ENCODE measurements around the gene ZDHHC13. TPM values are rescaled to one million over a fixed set of nuclear protein-coding genes. Genes with fewer than 3 reads are reported as not detected.

The ZDHHC13 gene
- total RNA-seq, 3 donors from 2014 or later = 6.9 to 30.0 (median 22.0) TPM

- Histone ChIP-seq H3K4me1 (no peaks in the 10 kb centered on the region), H3K9me3 (no peaks in the 10 kb centered on the region), H3K27me3 (no peaks in the 10 kb centered on the region), H3K4me3 (no peak overlapping the region), H3K27ac (no peak overlapping the region), H3K36me3 (no peaks in the 10 kb centered on the region)
- no peak for TF ChIP-seq POLR2AphosphoS5 (IDR thresholded peaks at IDR 0.05)
- intact Hi-C loops (cut with DNase I; ENCODE audit: low total_unique reads) = no loop called here
- no peak for DNase-seq (ENCODE audit: low spot score in 2 of 2)
These were observed 33.8 kb upstream of the ZDHHC13 start for GRCh38 chr11:19083166-19083565.

- Histone ChIP-seq H3K36me3 (no peaks in the 10 kb centered on the region), H3K27me3 (no peaks in the 10 kb centered on the region), H3K27ac (no peak overlapping the region), H3K4me1 (no peaks in the 10 kb centered on the region), H3K4me3 (no peak overlapping the region), H3K9me3 (no peaks in the 10 kb centered on the region)
- intact Hi-C loops (cut with DNase I; ENCODE audit: low total_unique reads) = no loop called here
- no peak for DNase-seq (ENCODE audit: low spot score in 2 of 2)
- TF ChIP-seq POLR2A (IDR thresholded peaks at IDR 0.05) (no peak), CTCF (IDR thresholded peaks at IDR 0.05) (no peak), POLR2AphosphoS5 (IDR thresholded peaks at IDR 0.05) (no peak)
These were observed 32.2 kb upstream of the ZDHHC13 start for GRCh38 chr11:19084661-19085315.

- Histone ChIP-seq H3K36me3 (no peaks in the 10 kb centered on the region), H3K4me3 (no peak overlapping the region), H3K27me3 (no peaks in the 10 kb centered on the region), H3K9me3 (no peaks in the 10 kb centered on the region), H3K27ac (no peak overlapping the region), H3K4me1 (no peaks in the 10 kb centered on the region)
- TF ChIP-seq POLR2A (IDR thresholded peaks at IDR 0.05) (no peak), POLR2AphosphoS5 (IDR thresholded peaks at IDR 0.05) (no peak), CTCF (IDR thresholded peaks at IDR 0.05) (no peak)
- intact Hi-C loops (cut with DNase I; ENCODE audit: low total_unique reads) = no loop called here
- DNase-seq (ENCODE audit: low spot score in 2 of 2) = no peak
These were observed 29.3 kb upstream of the ZDHHC13 start for GRCh38 chr11:19087658-19088057.

DNA sequence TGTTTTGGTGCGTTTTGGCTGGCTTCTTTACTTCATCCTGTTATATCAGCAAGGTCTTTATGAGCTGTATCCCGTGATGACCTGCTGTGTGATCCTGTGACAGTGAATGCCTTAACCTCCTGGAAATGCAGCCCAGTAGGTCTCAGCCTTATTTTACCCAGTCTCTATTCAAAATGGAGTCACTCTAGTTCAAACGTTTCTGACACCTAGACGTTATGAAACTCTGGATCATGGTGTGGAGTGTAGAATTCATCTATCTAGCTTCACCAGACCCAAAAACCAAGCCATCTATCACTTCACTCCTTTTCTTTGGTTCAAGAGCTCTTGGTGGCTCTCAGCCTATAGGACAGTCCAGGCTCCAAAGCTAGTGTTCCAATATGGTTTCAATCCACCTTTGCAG is 28.2 kb upstream of the ZDHHC13 start:
- no peaks in the 10 kb centered on the region for H3K36me3 ChIP-seq
- intact Hi-C loops (cut with DNase I; ENCODE audit: low total_unique reads) = no loop called here
- DNase-seq (ENCODE audit: low spot score in 2 of 2) = no peak

DNA sequence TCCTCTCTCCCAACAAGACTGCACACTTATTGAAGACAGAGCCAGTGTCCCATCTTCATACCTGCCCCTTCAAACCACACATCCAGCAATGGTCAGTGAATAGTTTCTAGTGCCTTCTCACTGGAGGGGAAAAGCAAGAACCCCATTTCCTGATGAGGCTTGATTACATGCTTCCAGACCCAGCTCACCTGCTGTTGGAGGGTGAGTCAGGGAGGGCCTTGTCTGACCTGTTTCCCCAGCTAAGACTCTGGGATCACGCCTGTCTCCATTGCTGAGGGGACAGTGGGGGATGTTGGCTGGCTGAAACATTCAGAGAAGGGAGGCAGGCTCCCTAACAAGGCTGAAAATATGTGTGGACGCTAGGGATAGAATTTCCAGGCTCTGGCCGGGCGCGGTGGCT is 27.5 kb upstream of the ZDHHC13 start:
- no peaks in the 10 kb centered on the region for H3K4me1 ChIP-seq
- intact Hi-C loops (cut with DNase I; ENCODE audit: low total_unique reads) = no loop called here
- H3K36me3 ChIP-seq = no peaks in the 10 kb centered on the region
- no peak for TF ChIP-seq CTCF (IDR thresholded peaks at IDR 0.05)
- TF ChIP-seq POLR2AphosphoS5 (IDR thresholded peaks at IDR 0.05) = no peak
- TF ChIP-seq POLR2A (IDR thresholded peaks at IDR 0.05) = no peak
- no peaks in the 10 kb centered on the region for H3K9me3 ChIP-seq
- H3K4me3 ChIP-seq = no peak overlapping the region
- no peak for DNase-seq (ENCODE audit: low spot score in 2 of 2)
- H3K27me3 ChIP-seq = no peaks in the 10 kb centered on the region
- no peak overlapping the region for H3K27ac ChIP-seq

More for the DNA sequence above, 28.2 kb upstream of the ZDHHC13 start:
- Histone ChIP-seq H3K4me1 (no peaks in the 10 kb centered on the region), H3K9me3 (no peaks in the 10 kb centered on the region), H3K4me3 (no peak overlapping the region), H3K27me3 (no peaks in the 10 kb centered on the region), H3K27ac (no peak overlapping the region)
- TF ChIP-seq POLR2AphosphoS5 (IDR thresholded peaks at IDR 0.05) (no peak), POLR2A (IDR thresholded peaks at IDR 0.05) (no peak), CTCF (IDR thresholded peaks at IDR 0.05) (no peak)
